Right lobe of liver (tissue), 6 donors: ENCODE results near the gene C1RL. TPM values are rescaled to one million over a fixed set of nuclear protein-coding genes. Genes with fewer than 3 reads are reported as not detected.

ENCODE experiments used
- ATAC-seq, 4 donors: fragments of 200-7000 bp; cut with Tn5 transposase; one replicate each; pipeline ENCODE4 v1.9.1; 2020; ENCODE audit warnings: mild to moderate bottlenecking in 4 of 4, moderate library complexity in 4 of 4
- DNase-seq, 3 donors: peaks; one replicate each; pipeline ENCODE4 v3.0.0-alpha.2; 2020
- H3K27ac ChIP-seq, 3 donors: fragments of 200-600 bp; one replicate each; pipeline ENCODE4 v1.8.0; 2022
- H3K27me3 ChIP-seq, 2 donors: fragments of 200-600 bp; one replicate each; pipeline ENCODE4 v1.8.0; 2022
- H3K36me3 ChIP-seq, 4 donors: fragments of 200-600 bp; sonication (generic) in 1 of 4; one replicate each; pipeline versions ENCODE4 v1.5.1 to v1.8.0; 2017 to 2022; ENCODE audit warnings: control low read depth in 1 of 4
- H3K4me1 ChIP-seq, 4 donors: fragments of 200-600 bp; sonication (generic) in 1 of 4; one replicate each; pipeline versions ENCODE4 v1.5.1 to v1.8.0; 2017 to 2022; ENCODE audit warnings: control low read depth in 1 of 4
- H3K4me3 ChIP-seq, 3 donors: fragments of 200-600 bp; one replicate each; pipeline ENCODE4 v1.8.0; 2022
- H3K9me3 ChIP-seq, 4 donors: fragments of 200-600 bp; sonication (generic) in 1 of 4; one replicate each; pipeline versions ENCODE4 v1.5.1 to v1.8.0; 2017 to 2022; ENCODE audit warnings: control low read depth in 1 of 4
- POLR2A ChIP-seq: fragments of 450-650 bp; IDR thresholded peaks from one replicate; pipeline ENCODE4 v1.6.1; 2017; ENCODE audit warnings: antibody characterized with exemption, mild to moderate bottlenecking
- WGBS: methylation state at CpG from one replicate; pipeline ENCODE4 v1.1.6; 2018; ENCODE audit warnings: low coverage, low lambda C conversion rate; ENCODE audit not compliant: insufficient coverage; ENCODE audit errors: missing lambda C conversion rate; 5-methylcytosine and 5-hydroxymethylcytosine counted together
- intact Hi-C, 2 donors: fragments of 100-400 bp; cut with DNase I; formaldehyde crosslinking; loops; one replicate each; pipeline versions ENCODE4 v1.11.2 to v1.14.1; 2022
- total RNA-seq, 6 experiments: library from RNA; depleted of rRNA in 2 of 6; stranded (reverse); fragments of >200 nt in 2 of 6; fragmentation: NEBNext Ultra II Directional in 3 of 6; extraction: Animal tissue kit (Norgen Biotek cat#: 25700) in 3 of 6; gene quantifications; one replicate each; pipeline versions ENCODE4 v1.1.0 to v1.2.4, GENCODE V29; 2016 to 2023
- TF ChIP-seq, protein P1 (sequence below), 4 donors: fragments of 200-600 bp in 3 of 4; fragments of 450-650 bp in 1 of 4; IDR thresholded peaks; one replicate each; pipeline versions ENCODE4 v1.5.1 to v1.8.0; 2016 to 2022; ENCODE audit warnings: antibody characterized with exemption in 4 of 4, mild to moderate bottlenecking in 2 of 4
- donor health status: DM: no; HTN: yes; CAD: no.
- donor health status: DM: no; HTN: no; CAD: no.
- donor health status: DM: no; HTN: no; CAD: no.
- donor health status: DM: no; HTN: yes; CAD: no.
- donor health status: DM: no; HTN: yes; CAD: no.

The C1RL gene
- total RNA-seq, 6 experiments from 2014 or later, result 202 to 236 (median 216) TPM

DNA sequence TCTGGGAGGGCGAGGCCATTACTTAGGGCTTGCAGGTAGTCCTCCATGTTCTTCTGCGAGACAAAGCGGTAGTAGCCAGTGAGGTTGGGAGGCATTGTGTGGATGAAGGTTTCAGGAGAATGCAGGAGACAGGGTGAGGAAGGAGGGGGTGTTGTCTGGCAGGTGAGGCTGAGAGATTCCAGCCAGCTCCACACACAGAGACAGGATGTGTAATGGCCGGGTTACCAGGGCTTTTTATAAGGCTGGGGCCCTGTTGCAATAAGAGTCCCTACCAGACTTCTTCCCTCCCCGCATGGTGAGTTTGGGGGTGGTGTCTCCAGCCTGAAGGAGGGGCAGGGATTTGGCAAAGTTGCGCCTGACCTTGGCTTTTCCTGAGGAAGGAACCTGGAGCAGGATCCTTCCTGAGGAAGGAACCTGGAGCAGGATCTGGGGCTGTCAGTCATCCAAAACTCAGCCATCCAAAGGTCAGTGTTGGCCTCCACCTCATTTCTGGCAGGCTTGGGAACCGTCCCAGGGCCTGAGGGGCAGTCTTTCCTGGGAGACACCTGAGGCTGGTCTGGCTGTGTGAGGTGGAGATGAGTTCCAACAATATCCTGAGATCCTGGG, 19.8 kb upstream of the C1RL start, which contains the start of gene RBP5:
Gene RBP5, minus strand, starts transcription at position 209 of the 606 bp plus-strand sequence. Its CDS starts 114 bp downstream, at position 95.
- ATAC-seq (peak; percentile 24 to 55 (median 48)), DNase-seq (peak; percentile 56 to 92 (median 90))
- intact Hi-C loops, result no loop called here
- H3K4me1 ChIP-seq, result peaks cover 0 to 46% (median 9%) of the 10 kb centered on the region in 4 donors
- WGBS, result 17% methylated on average over 6 of the region's 7 CpGs
- H3K27me3 ChIP-seq, result no peaks in the 10 kb centered on the region
- H3K4me3 ChIP-seq, result peak within 1 kb of the TSS; percentile 44 to 89 (median 87)
- TF ChIP-seq, protein P1, sequence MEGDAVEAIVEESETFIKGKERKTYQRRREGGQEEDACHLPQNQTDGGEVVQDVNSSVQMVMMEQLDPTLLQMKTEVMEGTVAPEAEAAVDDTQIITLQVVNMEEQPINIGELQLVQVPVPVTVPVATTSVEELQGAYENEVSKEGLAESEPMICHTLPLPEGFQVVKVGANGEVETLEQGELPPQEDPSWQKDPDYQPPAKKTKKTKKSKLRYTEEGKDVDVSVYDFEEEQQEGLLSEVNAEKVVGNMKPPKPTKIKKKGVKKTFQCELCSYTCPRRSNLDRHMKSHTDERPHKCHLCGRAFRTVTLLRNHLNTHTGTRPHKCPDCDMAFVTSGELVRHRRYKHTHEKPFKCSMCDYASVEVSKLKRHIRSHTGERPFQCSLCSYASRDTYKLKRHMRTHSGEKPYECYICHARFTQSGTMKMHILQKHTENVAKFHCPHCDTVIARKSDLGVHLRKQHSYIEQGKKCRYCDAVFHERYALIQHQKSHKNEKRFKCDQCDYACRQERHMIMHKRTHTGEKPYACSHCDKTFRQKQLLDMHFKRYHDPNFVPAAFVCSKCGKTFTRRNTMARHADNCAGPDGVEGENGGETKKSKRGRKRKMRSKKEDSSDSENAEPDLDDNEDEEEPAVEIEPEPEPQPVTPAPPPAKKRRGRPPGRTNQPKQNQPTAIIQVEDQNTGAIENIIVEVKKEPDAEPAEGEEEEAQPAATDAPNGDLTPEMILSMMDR (IDR thresholded peaks at IDR 0.05), result no peak
- no peak for TF ChIP-seq POLR2A
- H3K9me3 ChIP-seq, result no peaks in the 10 kb centered on the region
- H3K36me3 ChIP-seq, result peaks cover 0 to 4% (median 0%) of the 10 kb centered on the region in 4 donors
- peak within 1 kb of the TSS; percentile 83 to 97 (median 89) for H3K27ac ChIP-seq

DNA sequence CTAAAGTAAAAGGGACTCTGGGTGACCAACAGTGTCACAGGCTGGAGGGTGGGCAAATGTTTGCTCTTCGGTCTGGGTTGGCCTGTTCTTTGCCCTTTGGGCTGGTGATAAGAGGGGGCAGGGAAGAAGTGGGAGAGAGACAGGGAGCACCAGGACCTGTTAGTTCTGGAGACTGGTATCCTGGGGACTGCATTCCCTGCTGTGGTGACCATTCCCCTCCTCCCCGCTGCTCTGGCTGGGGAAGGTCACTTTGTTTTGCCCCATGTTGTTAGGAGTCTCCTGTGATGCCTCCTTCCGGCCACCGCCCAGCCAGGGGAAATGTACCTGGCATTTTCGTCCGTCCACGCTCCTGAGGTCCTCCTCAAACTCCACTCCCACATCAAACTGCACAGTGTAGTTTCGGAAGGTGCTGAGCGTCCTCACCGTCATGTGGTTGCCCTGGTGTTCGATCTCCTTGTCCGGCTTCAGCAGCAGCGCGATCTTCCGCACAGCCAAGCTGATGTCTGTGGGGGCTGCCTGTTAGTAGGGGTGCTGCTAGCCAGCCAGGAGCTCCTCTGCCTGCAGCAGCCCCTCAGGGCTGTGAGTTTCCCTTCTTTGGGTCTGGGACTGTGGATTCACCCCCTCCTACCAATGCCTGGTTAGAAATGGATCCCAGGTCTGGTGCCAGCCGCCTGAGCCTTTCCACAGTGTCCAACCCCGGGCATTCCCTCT, 19.1 kb upstream of the C1RL start:
- Histone ChIP-seq H3K4me1 (peaks cover 0 to 53% (median 13%) of the 10 kb centered on the region in 4 donors), H3K4me3 (peak overlapping the region; percentile 44 to 89 (median 87)), H3K9me3 (no peaks in the 10 kb centered on the region), H3K27ac (peak overlapping the region; percentile 52 to 97 (median 83)), H3K36me3 (no peaks in the 10 kb centered on the region), H3K27me3 (no peaks in the 10 kb centered on the region)
- TF ChIP-seq, protein P1 (IDR thresholded peaks at IDR 0.05), result no peak
- peak; percentile 54 for TF ChIP-seq POLR2A
- 31% methylated on average over 13 of the region's 17 CpGs for WGBS
- ATAC-seq (peak; percentile 3 to 33 (median 22)), DNase-seq (peak; percentile 44 to 82 (median 75))
- intact Hi-C loops, result no loop called here

DNA sequence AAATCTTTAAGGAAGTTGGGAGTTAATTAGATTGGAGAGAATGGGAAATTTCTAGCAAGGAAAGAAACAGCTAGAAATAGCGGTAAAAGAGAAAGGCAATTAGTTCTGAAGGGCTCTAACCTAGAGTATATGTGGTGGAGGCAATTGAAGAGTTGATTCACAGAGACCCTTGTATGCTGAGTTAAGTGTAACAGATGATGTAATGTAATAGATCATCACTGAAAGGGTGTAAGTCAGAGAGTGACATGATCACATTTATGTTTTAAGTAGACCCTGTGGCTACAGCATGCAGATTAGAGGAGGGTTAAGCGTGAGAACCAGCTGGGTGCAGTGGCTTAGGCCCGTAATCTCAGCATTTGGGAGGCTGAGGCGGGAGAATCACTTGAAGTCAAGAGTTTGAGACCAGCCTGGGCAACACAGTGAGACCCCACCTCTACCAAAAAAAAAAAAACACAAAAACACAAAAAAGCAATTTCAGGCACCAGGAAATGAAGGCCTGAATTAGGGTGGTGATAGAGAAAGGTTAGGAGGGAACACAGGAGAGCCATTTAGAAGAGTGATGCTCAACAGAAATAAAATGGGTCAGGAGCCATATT, 16.7 kb upstream of the C1RL start:
- Histone ChIP-seq H3K9me3 (no peaks in the 10 kb centered on the region), H3K4me1 (peaks cover 0 to 67% (median 16%) of the 10 kb centered on the region in 4 donors), H3K4me3 (peak overlapping the region in 2 of 3 donors; percentile 5 to 18), H3K27ac (peak overlapping the region in 1 of 3 donors; percentile 77), H3K36me3 (no peaks in the 10 kb centered on the region), H3K27me3 (no peaks in the 10 kb centered on the region)
- intact Hi-C loops, result no loop called here
- ATAC-seq, result no peak
- TF ChIP-seq, protein P1 (IDR thresholded peaks at IDR 0.05), result no peak
- no peak for TF ChIP-seq POLR2A
- WGBS, result 48% methylated on average over 4 of the region's 4 CpGs
- DNase-seq, result no peak

DNA sequence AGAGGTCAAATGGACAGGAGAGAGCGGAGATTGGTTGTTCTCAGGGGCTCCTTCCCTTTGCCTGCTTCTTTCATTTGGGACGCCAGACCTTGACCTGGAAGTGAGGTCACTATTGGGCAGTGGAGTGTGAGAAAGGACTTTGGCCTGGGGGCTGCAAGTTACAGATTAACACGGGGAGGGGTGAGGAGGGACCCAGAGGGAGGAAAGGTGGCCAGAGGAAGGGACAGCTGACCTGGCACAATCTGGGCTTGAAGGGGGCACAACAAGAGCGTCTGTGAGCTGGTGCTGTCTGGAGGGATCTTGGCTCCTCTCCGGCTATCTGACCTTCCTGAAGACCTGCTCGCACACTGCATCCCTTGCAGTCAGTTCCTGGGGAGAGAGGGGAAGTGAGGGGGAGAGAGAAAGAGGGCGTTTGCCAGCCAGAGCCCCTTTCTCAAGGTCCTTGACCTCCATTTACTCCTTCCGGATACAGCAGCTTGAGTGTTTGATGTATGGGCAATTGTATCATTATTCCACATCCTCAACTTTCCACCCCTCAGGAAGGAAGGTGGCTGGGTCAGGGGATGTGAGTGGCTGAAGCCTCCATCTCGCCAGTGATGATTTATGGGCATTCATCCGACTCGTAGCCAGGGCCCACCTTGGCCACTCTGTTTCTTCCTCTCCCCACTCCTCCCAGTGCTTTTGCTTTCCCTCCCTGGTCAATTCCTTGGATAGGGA, 14.9 kb upstream of the C1RL start:
- peak; percentile 65 to 94 (median 89) for DNase-seq
- 24% methylated on average over 7 of the region's 11 CpGs for WGBS

More for the DNA sequence above, 14.9 kb upstream of the C1RL start:
- Histone ChIP-seq H3K27me3 (no peaks in the 10 kb centered on the region), H3K4me3 (peak overlapping the region in 2 of 3 donors; percentile 40 to 44), H3K36me3 (no peaks in the 10 kb centered on the region), H3K9me3 (no peaks in the 10 kb centered on the region), H3K4me1 (peaks cover 0 to 83% (median 16%) of the 10 kb centered on the region in 4 donors), H3K27ac (peak overlapping the region in 2 of 3 donors; percentile 65 to 77)
- ATAC-seq, result peak; percentile 54 to 74 (median 66)
- TF ChIP-seq, protein P1 (IDR thresholded peaks at IDR 0.05), result no peak
- TF ChIP-seq POLR2A, result no peak
- intact Hi-C loops, result no loop called here
